T-helper 17 cell (primary cell): ENCODE measurements around the gene ODC1. TPM values are rescaled to one million over a fixed set of nuclear protein-coding genes. Genes with fewer than 3 reads are reported as not detected.
A peak's percentile ranks its signal among the peaks of the same experiment; 100 is the strongest.
"Not testable (repeated sequence)": the region's sequence is repeated elsewhere in the genome, so short reads cannot be mapped to it uniquely, and the experiment has no call there.

Experiments
- ATAC-seq: fragments of 150-1000 bp; cut with Tn5 transposase; 2 replicates; pipeline ENCODE4 v1.10.0; 2021; ENCODE audit warnings: mild to moderate bottlenecking, moderate library complexity
- DNase-seq, 3 donors: peaks; one replicate each; pipeline versions ENCODE4 v3.0.0 to v3.0.0-alpha.2; 2020 to 2021
- H3K9me3 ChIP-seq: one replicate; pipeline ENCODE4 v1.7.0; 2013; ENCODE audit warnings: low read length, mild to moderate bottlenecking; ENCODE audit not compliant: control insufficient read depth, poor library complexity, severe bottlenecking
- H3K27ac Mint-ChIP-seq: one replicate; pipeline ENCODE4 v1.8.0; 2022; ENCODE audit warnings: mild to moderate bottlenecking, moderate library complexity, mixed read lengths
- H3K27me3 Mint-ChIP-seq: one replicate; pipeline ENCODE4 v1.8.0; 2022; ENCODE audit warnings: mixed read lengths
- H3K36me3 Mint-ChIP-seq: one replicate; pipeline ENCODE4 v1.8.0; 2022; ENCODE audit warnings: low read depth, mixed read lengths
- H3K4me1 Mint-ChIP-seq: one replicate; pipeline ENCODE4 v1.8.0; 2022; ENCODE audit warnings: mild to moderate bottlenecking, mixed read lengths
- H3K4me3 Mint-ChIP-seq: one replicate; pipeline ENCODE4 v1.8.0; 2022; ENCODE audit warnings: mild to moderate bottlenecking, moderate library complexity, mixed read lengths
- total RNA-seq, 4 donors: library from RNA in 2 of 4; stranded (reverse) in 2 of 4; gene quantifications; one replicate each; pipeline ENCODE4 v1.2.3 and lab custom pipeline; 2022 to 2026

Gene ODC1
- 100 to 1,000 TPM; 118 to 149 TPM for total RNA-seq
- 188 to 401 reads per million in 2 donors for total RNA-seq (lab: John Stamatoyannopoulos, UW)

GRCh38 chr2:10447895-10448575 is at the start of gene ODC1:
Gene ODC1, minus strand, starts transcription at chr2:10448327. Its CDS starts 3,295 bp downstream, at chr2:10445032.
- Mint-ChIP-seq H3K27ac (peak within 1 kb of the TSS; percentile 88), H3K4me1 (peaks cover 22% of the 10 kb centered on the region), H3K36me3 (peaks cover 8% of the 10 kb centered on the region), H3K4me3 (peak within 1 kb of the TSS; percentile 91), H3K27me3 (no peaks in the 10 kb centered on the region)
- peak; percentile 86 for ATAC-seq
- H3K9me3 ChIP-seq = no peaks in the 10 kb centered on the region
- DNase-seq = peak; percentile 97 to 98 (median 98)

- DNase-seq = peak; percentile 28 to 38 (median 33)
- peak overlapping the region; percentile 41 for H3K4me3 Mint-ChIP-seq
- ATAC-seq = peak; percentile 44
- H3K4me1 Mint-ChIP-seq = peaks cover 24% of the 10 kb centered on the region
- H3K36me3 Mint-ChIP-seq = peaks cover 6% of the 10 kb centered on the region
- peaks cover 29% of the 10 kb centered on the region for H3K27me3 Mint-ChIP-seq
- no peaks in the 10 kb centered on the region for H3K9me3 ChIP-seq
- H3K27ac Mint-ChIP-seq = peak overlapping the region; percentile 84
These were observed 49.7 kb upstream of the ODC1 start for GRCh38 chr2:10497797-10498251.

GRCh38 chr2:10495988-10496313 is 47.8 kb upstream of the ODC1 start:
- H3K4me3 Mint-ChIP-seq = peak overlapping the region; percentile 36
- peak overlapping the region; percentile 90 for H3K27ac Mint-ChIP-seq
- no peak for DNase-seq

GRCh38 chr2:10495311-10495987 is 47.3 kb upstream of the ODC1 start:
- no peak for ATAC-seq
- H3K4me1 Mint-ChIP-seq = peaks cover 24% of the 10 kb centered on the region
- H3K9me3 ChIP-seq = no peaks in the 10 kb centered on the region
- peaks cover 17% of the 10 kb centered on the region for H3K27me3 Mint-ChIP-seq
- DNase-seq = no peak
- peaks cover 3% of the 10 kb centered on the region for H3K36me3 Mint-ChIP-seq
- H3K4me3 Mint-ChIP-seq = peak overlapping the region; percentile 36
- H3K27ac Mint-ChIP-seq = peak overlapping the region; percentile 90

More at GRCh38 chr2:10495988-10496313, 47.8 kb upstream of the ODC1 start:
- H3K36me3 Mint-ChIP-seq = peaks cover 3% of the 10 kb centered on the region
- peaks cover 24% of the 10 kb centered on the region for H3K4me1 Mint-ChIP-seq
- H3K27me3 Mint-ChIP-seq = peaks cover 17% of the 10 kb centered on the region
- H3K9me3 ChIP-seq = no peaks in the 10 kb centered on the region
- ATAC-seq = no peak

GRCh38 chr2:10494351-10495066 is 46.4 kb upstream of the ODC1 start:
- Mint-ChIP-seq H3K27ac (peak overlapping the region; percentile 82), H3K4me1 (peaks cover 24% of the 10 kb centered on the region), H3K36me3 (peaks cover 3% of the 10 kb centered on the region), H3K4me3 (peak overlapping the region; percentile 70), H3K27me3 (peaks cover 17% of the 10 kb centered on the region)
- no peaks in the 10 kb centered on the region for H3K9me3 ChIP-seq
- no peak for DNase-seq
- ATAC-seq = no peak

- Mint-ChIP-seq H3K4me1 (peaks cover 24% of the 10 kb centered on the region), H3K27ac (peak overlapping the region; percentile 82), H3K36me3 (peaks cover 3% of the 10 kb centered on the region), H3K4me3 (peak overlapping the region; percentile 70), H3K27me3 (peaks cover 15% of the 10 kb centered on the region)
- DNase-seq = peak; percentile 56 to 75 (median 67)
- peak; percentile 97 for ATAC-seq
- no peaks in the 10 kb centered on the region for H3K9me3 ChIP-seq
These were observed 45.6 kb upstream of the ODC1 start for GRCh38 chr2:10493634-10494281.

GRCh38 chr2:10493075-10493633 is 45.0 kb upstream of the ODC1 start:
- Mint-ChIP-seq H3K4me3 (peak overlapping the region; percentile 70), H3K4me1 (peaks cover 21% of the 10 kb centered on the region), H3K36me3 (peaks cover 6% of the 10 kb centered on the region), H3K27me3 (peaks cover 17% of the 10 kb centered on the region), H3K27ac (peak overlapping the region; percentile 82)
- DNase-seq (no peak), ATAC-seq (no peak)
- H3K9me3 ChIP-seq = no peaks in the 10 kb centered on the region

GRCh38 chr2:10490806-10491291 is 42.7 kb upstream of the ODC1 start:
- H3K27me3 Mint-ChIP-seq = peaks cover 6% of the 10 kb centered on the region
- H3K36me3 Mint-ChIP-seq = peaks cover 3% of the 10 kb centered on the region
- peaks cover 13% of the 10 kb centered on the region for H3K4me1 Mint-ChIP-seq
- no peak for ATAC-seq
- no peak for DNase-seq
- no peaks in the 10 kb centered on the region for H3K9me3 ChIP-seq
- H3K4me3 Mint-ChIP-seq = no peak overlapping the region
- H3K27ac Mint-ChIP-seq = peak overlapping the region; percentile 16

GRCh38 chr2:10489842-10490555 is 41.9 kb upstream of the ODC1 start:
- H3K4me1 Mint-ChIP-seq = peaks cover 7% of the 10 kb centered on the region
- H3K36me3 Mint-ChIP-seq = peaks cover 3% of the 10 kb centered on the region
- no peak overlapping the region for H3K27ac Mint-ChIP-seq
- ATAC-seq = no peak
- H3K9me3 ChIP-seq = no peaks in the 10 kb centered on the region
- H3K4me3 Mint-ChIP-seq = no peak overlapping the region
- DNase-seq = no peak
- peaks cover 6% of the 10 kb centered on the region for H3K27me3 Mint-ChIP-seq

- not testable (repeated sequence) for H3K36me3 Mint-ChIP-seq, ATAC-seq, H3K4me3 Mint-ChIP-seq, DNase-seq, H3K9me3 ChIP-seq, H3K4me1 Mint-ChIP-seq
- Mint-ChIP-seq H3K27me3 (peaks cover 11% of the 10 kb centered on the region), H3K27ac (peak overlapping the region; percentile 43)
These were observed 40.0 kb upstream of the ODC1 start for GRCh38 chr2:10488142-10488541.

- H3K27me3 Mint-ChIP-seq = peaks cover 14% of the 10 kb centered on the region
- not testable (repeated sequence) for H3K4me1 Mint-ChIP-seq, H3K9me3 ChIP-seq, H3K4me3 Mint-ChIP-seq, H3K36me3 Mint-ChIP-seq, ATAC-seq, DNase-seq
- peak overlapping the region; percentile 43 for H3K27ac Mint-ChIP-seq
These were observed 39.6 kb upstream of the ODC1 start for GRCh38 chr2:10487741-10488104.

GRCh38 chr2:10487081-10487740 is 39.1 kb upstream of the ODC1 start:
- peak overlapping the region; percentile 43 for H3K27ac Mint-ChIP-seq
- no peaks in the 10 kb centered on the region for H3K9me3 ChIP-seq
- DNase-seq (no peak), ATAC-seq (no peak)
- no peaks in the 10 kb centered on the region for H3K4me1 Mint-ChIP-seq
- peaks cover 14% of the 10 kb centered on the region for H3K27me3 Mint-ChIP-seq
- H3K4me3 Mint-ChIP-seq = no peak overlapping the region
- peaks cover 3% of the 10 kb centered on the region for H3K36me3 Mint-ChIP-seq
